SK-MEL-5 (cell line): ENCODE measurements around the gene FLVCR1. TPM values are rescaled to one million over a fixed set of nuclear protein-coding genes. Genes with fewer than 3 reads are reported as not detected.

Source experiments
- DNase-seq: peaks from one replicate; pipeline ENCODE4 v3.0.0-alpha.2; 2016; ENCODE audit warnings: low read depth, low spot score
- in situ Hi-C: cut with HindIII; loops from 2 replicates; pipeline ENCODE4 v1.10.0; 2016; ENCODE audit warnings: low sequenced_read_pairs, high pct_unique_total_duplicates, low pct_unique_long_range_greater_than_20kb
- small RNA-seq, 2 experiments: library from RNA; depleted of rRNA; stranded (forward); fragments of <200 nt; gene quantifications; one replicate each; pipeline ENCODE3, GENCODE V24; 2014
- total RNA-seq: library from RNA; depleted of rRNA; stranded (reverse); fragments of >200 nt; shearing (Covaris generic); gene quantifications from 2 replicates; pipeline ENCODE4 v1.2.3, GENCODE V29; 2014; rRNA removed

FLVCR1 gene
- total RNA-seq, 1 experiment from 2014 or later, result 17.7 TPM

GRCh38 chr1:212930986-212931678 is 73.1 kb downstream of the FLVCR1 start:
- in situ Hi-C loops, result no loop called here
- DNase-seq, result no peak

GRCh38 chr1:212933815-212934471 is 75.9 kb downstream of the FLVCR1 start:
- DNase-seq, result no peak
- in situ Hi-C loops, result no loop called here

GRCh38 chr1:212935387-212935981 is 77.4 kb downstream of the FLVCR1 start:
- in situ Hi-C loops, result no loop called here
- DNase-seq, result no peak

- in situ Hi-C loops, result no loop called here
- no peak for DNase-seq
These were observed 79.0 kb downstream of the FLVCR1 start for GRCh38 chr1:212937034-212937433.

- DNase-seq, result no peak
- in situ Hi-C loops, result no loop called here
These were observed 80.8 kb downstream of the FLVCR1 start for GRCh38 chr1:212938846-212939245.

GRCh38 chr1:212941452-212941851 is 83.4 kb downstream of the FLVCR1 start:
- in situ Hi-C loops, result no loop called here
- DNase-seq, result no peak

GRCh38 chr1:212942679-212943392 is 84.8 kb downstream of the FLVCR1 start:
- in situ Hi-C loops, result no loop called here
- DNase-seq, result no peak

- in situ Hi-C loops, result no loop called here
These were observed 85.3 kb downstream of the FLVCR1 start for GRCh38 chr1:212943393-212943710.

GRCh38 chr1:212944229-212944901 is 86.3 kb downstream of the FLVCR1 start:
- DNase-seq, result no peak
- in situ Hi-C loops, result no loop called here

More at GRCh38 chr1:212943393-212943710, 85.3 kb downstream of the FLVCR1 start:
- DNase-seq, result no peak

GRCh38 chr1:212945056-212945455 is 87.0 kb downstream of the FLVCR1 start:
- no peak for DNase-seq
- in situ Hi-C loops, result no loop called here

- no peak for DNase-seq
- in situ Hi-C loops, result no loop called here
These were observed 87.5 kb downstream of the FLVCR1 start for GRCh38 chr1:212945463-212946160.

GRCh38 chr1:212946872-212947271 is 88.8 kb downstream of the FLVCR1 start:
- in situ Hi-C loops, result no loop called here
- no peak for DNase-seq

Small RNA genes lying within 50 kb of the gene (small RNA-seq; reads per million reads assigned to genes)
- gene AC104333.1 (0 reads per million in 2 experiments), gene AC104333.2 (0 reads per million in 2 experiments)

Other genes with a start within 250 kb of the FLVCR1 start
- gene ATF3, start 249.5 kb upstream of the FLVCR1 start, total RNA-seq, result 10.5 and 11.9 TPM in 2 replicates
- gene BATF3, start 158.4 kb upstream of the FLVCR1 start, total RNA-seq, result 6.9 and 7.4 TPM in 2 replicates
- 34.7 and 42.5 TPM in 2 replicates for gene NSL1, start 66.5 kb upstream of the FLVCR1 start, total RNA-seq
- gene TATDN3, start 66.4 kb upstream of the FLVCR1 start, total RNA-seq, result 29.9 and 33.5 TPM in 2 replicates
- 0.40 TPM in 1 of 2 replicates, not detected in the other for gene SPATA45, start 10.6 kb upstream of the FLVCR1 start, total RNA-seq
- 0.69 and 2.1 TPM in 2 replicates for gene VASH2, start 92.3 kb downstream of the FLVCR1 start, total RNA-seq
- gene ANGEL2, start 157.6 kb downstream of the FLVCR1 start, total RNA-seq, result 45.5 and 46.2 TPM in 2 replicates
- 21.5 and 23.4 TPM in 2 replicates for gene RPS6KC1, start 193.0 kb downstream of the FLVCR1 start, total RNA-seq